Measurements from ENCODE around the gene ELOVL7.

DNA sequence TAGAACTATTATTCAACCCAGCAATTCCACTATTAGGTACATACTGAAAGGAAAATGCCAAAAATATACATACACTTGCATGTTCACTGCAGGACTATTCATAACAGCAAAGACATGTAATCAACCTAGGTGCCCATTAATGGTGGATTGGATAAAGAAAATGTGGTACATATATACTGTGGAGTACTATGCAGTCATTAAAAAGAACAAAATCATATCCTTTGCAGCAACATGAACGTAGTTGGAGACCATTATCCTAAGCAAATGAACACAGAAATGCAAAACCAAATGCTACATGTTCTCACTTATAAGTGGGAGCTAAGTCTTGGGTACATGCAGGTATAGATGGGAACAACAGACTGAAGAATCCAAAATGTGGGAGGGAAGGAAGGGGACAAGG, 67.7 kb downstream of the ELOVL7 start:
- TF ChIP-seq, protein P1, sequence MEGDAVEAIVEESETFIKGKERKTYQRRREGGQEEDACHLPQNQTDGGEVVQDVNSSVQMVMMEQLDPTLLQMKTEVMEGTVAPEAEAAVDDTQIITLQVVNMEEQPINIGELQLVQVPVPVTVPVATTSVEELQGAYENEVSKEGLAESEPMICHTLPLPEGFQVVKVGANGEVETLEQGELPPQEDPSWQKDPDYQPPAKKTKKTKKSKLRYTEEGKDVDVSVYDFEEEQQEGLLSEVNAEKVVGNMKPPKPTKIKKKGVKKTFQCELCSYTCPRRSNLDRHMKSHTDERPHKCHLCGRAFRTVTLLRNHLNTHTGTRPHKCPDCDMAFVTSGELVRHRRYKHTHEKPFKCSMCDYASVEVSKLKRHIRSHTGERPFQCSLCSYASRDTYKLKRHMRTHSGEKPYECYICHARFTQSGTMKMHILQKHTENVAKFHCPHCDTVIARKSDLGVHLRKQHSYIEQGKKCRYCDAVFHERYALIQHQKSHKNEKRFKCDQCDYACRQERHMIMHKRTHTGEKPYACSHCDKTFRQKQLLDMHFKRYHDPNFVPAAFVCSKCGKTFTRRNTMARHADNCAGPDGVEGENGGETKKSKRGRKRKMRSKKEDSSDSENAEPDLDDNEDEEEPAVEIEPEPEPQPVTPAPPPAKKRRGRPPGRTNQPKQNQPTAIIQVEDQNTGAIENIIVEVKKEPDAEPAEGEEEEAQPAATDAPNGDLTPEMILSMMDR (IDR thresholded peaks at IDR 0.05) = no peak
- TF ChIP-seq EZH2 (IDR thresholded peaks at IDR 0.05; ENCODE audit: borderline replicate concordance, insufficient read depth, low read depth, low read length, poor library complexity, severe bottlenecking) = no peak
